HG03196 (cell line): ENCODE results near the gene CYP4A11.
"Not testable (repeated sequence)": the region's sequence is repeated elsewhere in the genome, so short reads cannot be mapped to it uniquely, and the experiment has no call there.

Experiments used
- ATAC-seq: cut with Tn5 transposase; IDR thresholded peaks from one replicate; pipeline ENCODE4 v1.9.1; 2021; ENCODE audit not compliant: unreplicated experiment

CYP4A11 gene, protein sequence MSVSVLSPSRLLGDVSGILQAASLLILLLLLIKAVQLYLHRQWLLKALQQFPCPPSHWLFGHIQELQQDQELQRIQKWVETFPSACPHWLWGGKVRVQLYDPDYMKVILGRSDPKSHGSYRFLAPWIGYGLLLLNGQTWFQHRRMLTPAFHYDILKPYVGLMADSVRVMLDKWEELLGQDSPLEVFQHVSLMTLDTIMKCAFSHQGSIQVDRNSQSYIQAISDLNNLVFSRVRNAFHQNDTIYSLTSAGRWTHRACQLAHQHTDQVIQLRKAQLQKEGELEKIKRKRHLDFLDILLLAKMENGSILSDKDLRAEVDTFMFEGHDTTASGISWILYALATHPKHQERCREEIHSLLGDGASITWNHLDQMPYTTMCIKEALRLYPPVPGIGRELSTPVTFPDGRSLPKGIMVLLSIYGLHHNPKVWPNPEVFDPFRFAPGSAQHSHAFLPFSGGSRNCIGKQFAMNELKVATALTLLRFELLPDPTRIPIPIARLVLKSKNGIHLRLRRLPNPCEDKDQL

DNA sequence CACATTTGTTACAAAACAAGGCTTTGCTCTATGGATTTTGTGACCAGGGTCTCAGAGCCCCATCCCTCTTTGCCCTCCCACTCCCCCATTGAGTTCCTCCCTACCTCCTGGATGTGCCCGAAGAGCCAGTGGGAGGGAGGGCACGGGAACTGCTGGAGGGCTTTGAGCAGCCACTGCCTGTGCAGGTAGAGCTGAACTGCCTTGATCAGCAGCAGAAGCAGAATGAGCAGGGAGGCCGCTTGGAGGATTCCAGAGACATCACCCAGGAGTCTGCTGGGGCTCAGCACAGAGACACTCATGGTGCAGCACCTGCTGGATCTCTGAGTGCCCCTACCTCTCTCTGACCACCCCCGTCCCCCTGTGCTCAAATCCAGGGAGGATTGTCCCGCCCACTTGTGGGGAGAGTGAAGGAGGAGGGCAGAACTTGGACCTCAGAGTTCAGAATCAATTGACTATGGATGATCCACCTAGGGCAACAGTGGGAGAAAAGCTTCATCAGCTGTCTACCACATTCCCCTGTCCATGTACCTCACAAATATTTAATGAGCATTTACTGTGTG, at the start of gene CYP4A11:
Gene CYP4A11 (minus strand): TSS at position 342 of the 560 bp plus-strand sequence. CDS start 43 bp downstream, at position 299.
- ATAC-seq = no peak

DNA sequence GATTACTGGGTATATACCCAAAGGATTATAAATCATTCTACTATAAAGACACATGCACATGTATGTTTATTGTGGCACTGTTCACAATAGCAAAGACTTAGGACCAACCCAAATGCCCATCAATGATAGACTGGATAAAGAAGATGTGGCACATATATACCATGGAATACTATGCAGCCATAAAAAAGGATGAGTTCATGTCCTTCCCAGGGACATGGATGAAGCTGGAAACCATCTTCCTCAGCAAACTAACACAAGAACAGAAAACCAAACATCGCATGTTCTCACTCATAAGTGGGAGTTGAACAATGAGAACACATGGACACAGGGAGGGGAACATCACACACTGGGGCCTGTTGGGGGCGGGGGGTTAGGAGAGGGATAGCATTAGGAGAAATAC, 49.3 kb upstream of the CYP4A11 start:
- not testable (repeated sequence) for ATAC-seq

DNA sequence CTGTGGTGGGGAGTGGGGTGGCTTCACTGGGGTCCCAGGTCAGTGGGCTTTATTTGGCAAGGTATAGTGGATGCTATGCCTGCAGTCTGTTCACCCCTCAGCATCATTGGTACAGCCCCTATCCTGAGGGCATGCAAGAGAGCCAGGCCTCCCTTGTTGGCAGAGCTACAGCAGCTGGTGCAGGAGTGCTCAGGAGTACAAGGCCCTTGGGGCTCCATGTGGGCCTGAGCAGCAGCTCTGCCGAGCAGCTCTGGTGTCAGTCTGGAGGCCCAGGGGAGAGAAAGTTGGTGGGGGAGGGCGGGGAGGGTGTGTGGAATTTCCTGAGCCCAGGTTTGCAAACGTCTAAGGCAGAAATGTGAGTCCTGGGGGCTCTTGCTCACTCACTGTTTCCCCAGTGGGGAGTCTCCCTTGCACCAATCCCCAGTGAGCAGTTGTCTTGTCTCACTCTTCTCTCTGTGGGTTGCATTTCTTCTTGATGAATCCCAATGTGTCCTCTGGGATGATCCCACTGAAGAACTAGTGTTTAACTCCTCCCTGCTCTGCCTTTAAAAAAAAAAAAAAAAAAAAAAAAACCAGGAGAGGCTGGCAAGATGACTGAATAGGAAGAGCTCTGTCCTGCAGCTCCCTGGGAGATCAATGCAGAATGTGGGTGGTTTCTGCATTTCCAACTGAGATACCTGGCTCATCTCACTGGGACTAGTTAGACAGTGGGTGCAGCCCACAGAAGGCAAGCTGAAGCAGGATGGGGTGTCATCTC, 42.7 kb upstream of the CYP4A11 start:
- no peak for ATAC-seq

- ATAC-seq = no peak
Measured at GRCh38 chr1:46983166-46983829, 42.0 kb upstream of the CYP4A11 start.

DNA sequence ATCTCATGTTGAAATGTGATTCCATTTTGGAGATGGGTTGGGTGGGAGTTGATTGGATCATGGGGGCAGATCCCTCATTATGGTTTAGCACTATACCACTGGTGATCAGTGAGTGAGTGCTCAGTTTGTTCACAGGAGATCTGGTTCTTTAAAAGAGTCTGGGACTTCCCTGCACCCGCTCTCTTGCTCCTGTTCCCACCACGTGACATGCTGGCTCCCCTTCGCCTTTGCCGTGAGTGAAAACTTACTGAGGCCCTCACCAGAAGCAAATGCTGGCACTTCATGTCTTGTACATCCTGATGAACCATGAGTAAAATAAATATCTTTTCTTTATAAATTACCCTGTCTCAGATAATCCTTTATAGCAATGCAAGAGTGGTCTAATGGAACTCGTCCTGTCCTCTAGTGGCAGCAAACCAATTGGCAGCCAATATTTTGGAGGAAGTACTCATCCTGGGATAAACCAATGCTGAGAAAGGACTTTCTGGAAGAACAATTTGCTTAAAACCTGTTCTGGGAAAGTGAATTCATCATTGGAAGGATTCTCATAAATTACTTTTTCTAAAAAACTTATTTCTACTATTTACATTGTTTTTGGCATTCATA, 27.8 kb upstream of the CYP4A11 start:
- no peak for ATAC-seq

- ATAC-seq = not testable (repeated sequence)
Measured at GRCh38 chr1:46962272-46962671, 21.0 kb upstream of the CYP4A11 start.

GRCh38 chr1:46961066-46961758, 19.9 kb upstream of the CYP4A11 start:
- no peak for ATAC-seq

DNA sequence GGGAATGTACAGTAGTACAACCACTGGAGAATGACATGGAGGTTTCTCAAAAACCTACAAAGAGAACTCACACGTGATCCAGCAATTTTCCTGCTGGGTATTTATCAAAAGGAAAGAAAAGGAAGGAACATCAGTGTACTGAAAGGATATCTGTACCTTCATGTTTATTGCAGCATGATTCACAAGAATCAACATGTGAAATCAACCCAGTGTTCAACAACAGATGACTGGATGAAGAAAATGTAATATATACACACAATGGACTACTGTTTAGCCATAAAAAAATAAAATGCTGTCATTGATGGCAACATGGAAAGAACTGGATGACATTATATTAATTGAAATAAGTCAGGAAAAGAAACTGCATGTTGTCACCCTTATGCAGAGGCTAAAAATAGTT, 19.0 kb upstream of the CYP4A11 start:
- ATAC-seq = no peak

DNA sequence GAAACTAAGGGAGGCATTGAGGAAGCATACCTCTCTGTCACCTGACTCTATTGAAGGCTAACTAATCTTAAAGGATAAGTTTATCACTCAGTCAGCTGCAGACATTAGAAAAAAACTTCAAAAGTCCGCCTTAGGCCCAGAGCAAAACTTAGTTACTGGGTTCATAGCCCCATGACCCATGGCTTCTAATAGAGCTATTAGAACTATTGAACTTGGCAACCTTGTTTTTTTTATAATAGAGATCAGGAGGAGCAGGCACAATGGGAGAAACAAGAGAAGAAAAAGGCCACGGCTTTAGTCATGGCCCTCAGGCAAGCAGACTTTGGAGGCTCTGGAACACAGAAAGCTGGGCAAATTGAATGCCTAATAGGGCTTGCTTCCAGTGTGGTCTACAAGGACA, 13.8 kb upstream of the CYP4A11 start:
- not testable (repeated sequence) for ATAC-seq

DNA sequence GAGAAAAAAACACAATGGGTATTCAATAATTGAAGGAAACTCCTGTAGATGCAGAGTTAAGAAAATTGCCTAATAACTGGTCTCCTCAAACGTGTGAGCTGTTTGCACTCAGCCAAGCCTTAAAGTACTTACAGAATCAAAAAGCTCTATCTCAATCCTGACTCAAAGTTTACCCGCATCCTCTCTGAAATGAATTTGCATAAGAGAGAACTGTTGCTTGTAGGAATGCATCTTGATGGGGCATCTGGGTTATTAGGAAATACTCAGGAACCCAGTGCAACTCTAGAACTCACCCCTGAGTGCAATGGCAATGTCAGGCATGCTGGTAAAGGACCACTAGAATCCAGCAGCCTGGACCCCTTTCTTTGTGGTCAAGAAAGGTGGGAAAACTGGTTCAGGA, 12.6 kb upstream of the CYP4A11 start:
- not testable (repeated sequence) for ATAC-seq

DNA sequence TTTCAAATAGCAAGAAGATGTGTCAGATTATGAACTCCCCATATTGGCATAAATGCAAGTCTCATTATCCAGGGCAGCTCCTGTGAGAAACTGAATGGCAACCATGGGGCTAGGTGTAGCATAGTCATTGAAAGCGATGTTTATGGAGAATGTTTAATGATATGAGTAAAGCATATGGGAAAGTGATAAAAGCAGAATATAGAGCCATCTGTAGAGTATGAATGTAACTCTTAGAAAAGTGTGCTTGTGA, 8.1 kb upstream of the CYP4A11 start:
- ATAC-seq = not testable (repeated sequence)

GRCh38 chr1:46948629-46949416, 7.5 kb upstream of the CYP4A11 start:
- no peak for ATAC-seq

GRCh38 chr1:46947706-46948105, 6.4 kb upstream of the CYP4A11 start:
- ATAC-seq = not testable (repeated sequence)

GRCh38 chr1:46942086-46942485, 810 bp upstream of the CYP4A11 start:
- ATAC-seq = no peak

DNA sequence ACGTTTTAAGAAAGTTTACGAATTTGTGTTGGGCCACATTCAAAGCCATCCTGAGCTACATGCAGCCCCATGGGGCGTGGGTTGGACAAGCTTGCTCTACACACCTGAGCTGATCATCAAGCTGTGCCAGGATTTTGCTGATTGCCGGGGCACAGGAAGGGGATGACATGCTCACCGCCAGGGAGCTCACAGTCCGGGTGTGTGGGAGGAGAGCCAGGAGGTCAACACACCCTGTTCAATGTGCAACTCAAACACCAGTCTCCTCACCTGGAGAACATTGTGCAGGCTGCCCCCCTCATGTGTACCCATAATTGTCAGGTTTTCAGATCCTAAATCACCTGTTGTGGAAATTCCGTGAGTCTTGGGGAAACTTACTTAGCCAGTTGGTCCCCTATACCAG, 969 bp downstream of the CYP4A11 start:
- ATAC-seq = no peak

DNA sequence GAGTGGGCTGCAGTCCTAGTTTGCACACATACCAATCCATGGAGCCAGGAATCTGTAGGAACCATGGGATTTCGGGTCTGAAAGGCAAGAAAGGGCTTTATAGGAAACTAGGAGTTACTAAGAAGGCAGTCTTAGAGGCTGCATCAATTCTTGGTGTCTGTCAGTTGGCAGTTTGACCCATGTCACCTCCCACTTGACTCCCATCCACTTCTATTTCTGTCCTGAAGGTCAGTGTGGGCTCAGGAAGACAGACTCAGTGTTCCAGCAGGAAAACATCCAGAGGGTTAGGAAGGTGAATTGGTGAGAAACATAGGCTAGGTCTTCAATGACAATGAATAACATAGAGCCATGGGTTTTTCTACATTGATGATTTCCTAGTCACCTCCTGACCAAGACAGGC, 4.0 kb downstream of the CYP4A11 start:
- ATAC-seq = no peak

- no peak for ATAC-seq
Measured at GRCh38 chr1:46936788-46937187, 4.5 kb downstream of the CYP4A11 start.

DNA sequence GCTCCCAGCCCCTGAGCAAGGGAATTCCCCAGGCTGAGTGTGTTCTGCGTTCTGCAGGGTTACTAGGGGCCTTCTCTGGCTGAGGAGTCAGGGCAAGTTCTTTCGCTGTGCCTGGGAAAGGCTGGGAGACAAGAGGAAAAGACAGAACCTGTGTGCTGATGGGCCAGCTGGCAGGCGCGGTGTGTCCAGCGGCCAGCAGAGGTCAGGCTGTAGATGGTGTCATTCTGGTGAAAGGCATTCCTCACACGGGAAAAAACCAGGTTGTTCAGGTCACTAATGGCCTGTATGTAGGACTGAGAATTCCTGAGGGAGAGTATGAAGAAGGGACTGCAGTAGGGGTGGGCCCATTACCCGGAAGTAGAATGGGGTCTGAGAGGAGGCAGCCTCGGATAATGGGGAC, 6.4 kb downstream of the CYP4A11 start:
- not testable (repeated sequence) for ATAC-seq

GRCh38 chr1:46932020-46932419, 9.3 kb downstream of the CYP4A11 start:
- ATAC-seq = not testable (repeated sequence)

GRCh38 chr1:46931151-46931550, 10.1 kb downstream of the CYP4A11 start:
- no peak for ATAC-seq
